HEK293 (cell line): Measurements from ENCODE around the gene NF2.

ENCODE experiments used
- BCL11B ChIP-seq: fragments of 450-650 bp; formaldehyde crosslinking; IDR thresholded peaks from 2 replicates; pipeline ENCODE4 v1.5.1; 2016; ENCODE audit warnings: low read depth, missing biosample characterization, missing genetic modification characterization
- GFI1B ChIP-seq: fragments of 450-650 bp; formaldehyde crosslinking; IDR thresholded peaks from 2 replicates; pipeline ENCODE4 v1.5.1; 2016; ENCODE audit warnings: missing biosample characterization, missing genetic modification characterization
- MEIS1 ChIP-seq: sonication (generic); formaldehyde crosslinking; IDR thresholded peaks from 2 replicates; pipeline ENCODE4 v1.8.1; 2022; ENCODE audit warnings: missing genetic modification reagents, mild to moderate bottlenecking, borderline replicate concordance
- OSR2 ChIP-seq: fragments of 450-650 bp; formaldehyde crosslinking; IDR thresholded peaks from 2 replicates; pipeline ENCODE4 v1.5.1; 2016; ENCODE audit warnings: missing biosample characterization, missing genetic modification characterization
- OVOL3 ChIP-seq: fragments of 450-650 bp; formaldehyde crosslinking; IDR thresholded peaks from 2 replicates; pipeline ENCODE4 v1.5.1; 2016; ENCODE audit warnings: missing biosample characterization, missing genetic modification characterization
- SETDB1 ChIP-seq: IDR thresholded peaks from one replicate; pipeline ENCODE4 v1.6.1; 2017; ENCODE audit warnings: mild to moderate bottlenecking, low read length, moderate library complexity, mixed read lengths; ENCODE audit not compliant: insufficient read length
- TSHZ1 ChIP-seq: fragments of 450-650 bp; formaldehyde crosslinking; IDR thresholded peaks from 2 replicates; pipeline ENCODE4 v1.5.1; 2016; ENCODE audit warnings: missing biosample characterization, missing genetic modification characterization, borderline replicate concordance
- ZBTB21 ChIP-seq: fragments of 450-650 bp; formaldehyde crosslinking; IDR thresholded peaks from 2 replicates; pipeline ENCODE4 v1.5.1; 2017; ENCODE audit warnings: missing biosample characterization, missing genetic modification characterization
- ZBTB44 ChIP-seq: fragments of 450-650 bp; IDR thresholded peaks from 2 replicates; pipeline ENCODE4 v1.5.1; 2018; ENCODE audit warnings: missing biosample characterization, mild to moderate bottlenecking, missing genetic modification characterization
- ZBTB49 ChIP-seq: fragments of 450-650 bp; formaldehyde crosslinking; IDR thresholded peaks from 2 replicates; pipeline ENCODE4 v1.5.1; 2016; ENCODE audit warnings: missing biosample characterization, missing genetic modification characterization, low read depth
- ZBTB8A ChIP-seq: fragments of 450-650 bp; formaldehyde crosslinking; IDR thresholded peaks from 2 replicates; pipeline ENCODE4 v1.5.1; 2016; ENCODE audit warnings: missing biosample characterization, missing genetic modification characterization
- ZFP41 ChIP-seq: fragments of 450-650 bp; formaldehyde crosslinking; IDR thresholded peaks from 2 replicates; pipeline ENCODE4 v1.5.1; 2016; ENCODE audit warnings: missing biosample characterization, missing genetic modification characterization, borderline replicate concordance
- ZNF140 ChIP-seq: fragments of 450-650 bp; formaldehyde crosslinking; IDR thresholded peaks from 2 replicates; pipeline ENCODE4 v1.5.1; 2016; ENCODE audit warnings: missing biosample characterization, missing genetic modification characterization
- ZNF24 ChIP-seq: fragments of 450-650 bp; formaldehyde crosslinking; IDR thresholded peaks from 2 replicates; pipeline ENCODE4 v1.5.1; 2016; ENCODE audit warnings: missing biosample characterization, missing genetic modification characterization
- ZNF248 ChIP-seq: fragments of 450-650 bp; formaldehyde crosslinking; IDR thresholded peaks from 2 replicates; pipeline ENCODE4 v1.5.1; 2017; ENCODE audit warnings: missing biosample characterization, missing genetic modification characterization
- ZNF302 ChIP-seq: fragments of 450-650 bp; formaldehyde crosslinking; IDR thresholded peaks from 2 replicates; pipeline ENCODE4 v1.5.1; 2016; ENCODE audit warnings: missing biosample characterization, missing genetic modification characterization, low read depth
- ZNF394 ChIP-seq: fragments of 450-650 bp; formaldehyde crosslinking; IDR thresholded peaks from 2 replicates; pipeline ENCODE4 v1.5.1; 2016; ENCODE audit warnings: missing biosample characterization, missing genetic modification characterization, mild to moderate bottlenecking, moderate library complexity, borderline replicate concordance
- ZNF510 ChIP-seq: fragments of 450-650 bp; formaldehyde crosslinking; IDR thresholded peaks from 2 replicates; pipeline ENCODE4 v1.5.1; 2018; ENCODE audit warnings: mild to moderate bottlenecking, missing genetic modification characterization, missing biosample characterization; ENCODE audit not compliant: insufficient replicate concordance
- ZNF514 ChIP-seq: fragments of 450-650 bp; formaldehyde crosslinking; IDR thresholded peaks from 2 replicates; pipeline ENCODE4 v1.5.1; 2016; ENCODE audit warnings: missing biosample characterization, missing genetic modification characterization
- ZNF518A ChIP-seq: fragments of 450-650 bp; formaldehyde crosslinking; conservative IDR thresholded peaks from 2 replicates; pipeline ENCODE4 v1.5.1; 2016; ENCODE audit warnings: low read depth, missing biosample characterization, missing genetic modification characterization
- ZNF555 ChIP-seq: fragments of 450-650 bp; formaldehyde crosslinking; conservative IDR thresholded peaks from 2 replicates; pipeline ENCODE4 v1.5.1; 2017; ENCODE audit warnings: missing biosample characterization, mild to moderate bottlenecking, missing genetic modification characterization, inconsistent platforms
- ZNF558 ChIP-seq: fragments of 450-650 bp; formaldehyde crosslinking; IDR thresholded peaks from 2 replicates; pipeline ENCODE4 v1.5.1; 2016; ENCODE audit warnings: missing biosample characterization, missing genetic modification characterization
- ZNF621 ChIP-seq: fragments of 450-650 bp; formaldehyde crosslinking; IDR thresholded peaks from 2 replicates; pipeline ENCODE4 v1.5.1; 2017; ENCODE audit warnings: missing biosample characterization, missing genetic modification characterization
- ZNF623 ChIP-seq: fragments of 450-650 bp; formaldehyde crosslinking; IDR thresholded peaks from 2 replicates; pipeline ENCODE4 v1.5.1; 2016; ENCODE audit warnings: missing biosample characterization, missing genetic modification characterization
- ZNF629 ChIP-seq: fragments of 450-650 bp; formaldehyde crosslinking; IDR thresholded peaks from 2 replicates; pipeline ENCODE4 v1.5.1; 2017; ENCODE audit warnings: missing biosample characterization, missing genetic modification characterization
- ZNF664 ChIP-seq: fragments of 450-650 bp; formaldehyde crosslinking; IDR thresholded peaks from 2 replicates; pipeline ENCODE4 v1.5.1; 2016; ENCODE audit warnings: missing biosample characterization, missing genetic modification characterization
- ZXDB ChIP-seq: fragments of 450-650 bp; formaldehyde crosslinking; IDR thresholded peaks from 2 replicates; pipeline ENCODE4 v1.5.1; 2016; ENCODE audit warnings: missing biosample characterization, missing genetic modification characterization

Gene NF2

GRCh38 chr22:29647954-29648737 lies 44.7 kb downstream of the NF2 start (continued):
- TF ChIP-seq ZNF518A (tag by site-specific recombination) (peak; percentile 89), ZNF514 (0 out of 2 replicates have a peak, but pooled peaks have one; percentile 46), ZBTB8A (tag by site-specific recombination) (peak; percentile 74), ZBTB21 (peak; percentile 53; the same call in 1 of the 2 replicates), ZNF248 (no peak), ZNF24 (tag by site-specific recombination) (no peak), ZBTB44 (tag by site-specific recombination) (no peak), BCL11B (tag by site-specific recombination) (no peak), ZBTB49 (tag by site-specific recombination) (no peak), TSHZ1 (tag by site-specific recombination) (no peak), ZNF558 (tag by site-specific recombination) (0 out of 2 replicates have a peak, but pooled peaks have one; percentile 72), ZNF623 (tag by site-specific recombination) (peak; percentile 76), ZNF140 (tag by site-specific recombination) (peak; percentile 83; the same call in 1 of the 2 replicates), ZNF302 (tag by site-specific recombination) (no peak), ZNF629 (tag by site-specific recombination) (peak; percentile 47), SETDB1 (no peak), GFI1B (tag by site-specific recombination) (no peak), MEIS1 (CRISPR knock-in tag) (no peak), ZNF621 (no peak), ZFP41 (tag by site-specific recombination) (no peak), OVOL3 (tag by site-specific recombination) (no peak), ZXDB (tag by site-specific recombination) (0 out of 2 replicates have a peak, but pooled peaks have one; percentile 38), ZNF510 (peak; percentile 65), ZNF555 (tag by site-specific recombination) (peak; percentile 78), OSR2 (no peak), ZNF394 (tag by site-specific recombination) (peak; percentile 90), ZNF664 (tag by site-specific recombination) (peak; percentile 61)
